ENCODE data around the gene ZNF579. TPM values are rescaled to one million over a fixed set of nuclear protein-coding genes. Genes with fewer than 3 reads are reported as not detected.

ZNF579 gene
- total RNA-seq, 1 donor from 2014 or later, result 29.1 TPM

DNA sequence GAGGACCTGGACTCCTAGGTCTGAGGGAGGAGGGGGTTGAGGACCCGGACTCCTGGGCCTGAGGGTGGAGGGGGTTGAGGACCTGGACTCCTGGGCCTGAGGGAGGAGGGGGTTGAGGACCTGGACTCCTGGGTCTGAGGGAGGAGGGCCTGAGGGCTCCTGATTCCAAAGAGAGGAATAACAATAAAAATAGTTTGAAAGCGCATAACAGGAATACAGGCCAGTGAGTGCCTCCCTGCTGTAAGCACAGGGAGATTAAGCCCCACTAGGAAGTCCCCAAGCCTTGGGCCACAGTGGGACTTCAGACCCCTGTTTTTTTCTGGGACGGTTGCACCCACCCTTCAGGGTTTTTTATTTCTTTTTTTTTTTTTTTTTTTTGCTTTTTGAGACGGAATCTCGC, 42.5 kb downstream of the ZNF579 start:
- H3K27ac Mint-ChIP-seq (ENCODE audit: unreplicated experiment), result no peak overlapping the region
- H3K4me3 Mint-ChIP-seq, result no peak overlapping the region
- no peaks in the 10 kb centered on the region for H3K9me3 Mint-ChIP-seq
- H3K36me3 Mint-ChIP-seq (ENCODE audit: low read depth), result no peaks in the 10 kb centered on the region
- no peaks in the 10 kb centered on the region for H3K4me1 Mint-ChIP-seq
- no peak for DNase-seq (ENCODE audit: low read depth, low spot score)
- H3K27me3 Mint-ChIP-seq (ENCODE audit: low read depth), result no peaks in the 10 kb centered on the region
- TF ChIP-seq, protein P1, sequence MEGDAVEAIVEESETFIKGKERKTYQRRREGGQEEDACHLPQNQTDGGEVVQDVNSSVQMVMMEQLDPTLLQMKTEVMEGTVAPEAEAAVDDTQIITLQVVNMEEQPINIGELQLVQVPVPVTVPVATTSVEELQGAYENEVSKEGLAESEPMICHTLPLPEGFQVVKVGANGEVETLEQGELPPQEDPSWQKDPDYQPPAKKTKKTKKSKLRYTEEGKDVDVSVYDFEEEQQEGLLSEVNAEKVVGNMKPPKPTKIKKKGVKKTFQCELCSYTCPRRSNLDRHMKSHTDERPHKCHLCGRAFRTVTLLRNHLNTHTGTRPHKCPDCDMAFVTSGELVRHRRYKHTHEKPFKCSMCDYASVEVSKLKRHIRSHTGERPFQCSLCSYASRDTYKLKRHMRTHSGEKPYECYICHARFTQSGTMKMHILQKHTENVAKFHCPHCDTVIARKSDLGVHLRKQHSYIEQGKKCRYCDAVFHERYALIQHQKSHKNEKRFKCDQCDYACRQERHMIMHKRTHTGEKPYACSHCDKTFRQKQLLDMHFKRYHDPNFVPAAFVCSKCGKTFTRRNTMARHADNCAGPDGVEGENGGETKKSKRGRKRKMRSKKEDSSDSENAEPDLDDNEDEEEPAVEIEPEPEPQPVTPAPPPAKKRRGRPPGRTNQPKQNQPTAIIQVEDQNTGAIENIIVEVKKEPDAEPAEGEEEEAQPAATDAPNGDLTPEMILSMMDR (conservative IDR thresholded peaks at IDR 0.05), result no peak

DNA sequence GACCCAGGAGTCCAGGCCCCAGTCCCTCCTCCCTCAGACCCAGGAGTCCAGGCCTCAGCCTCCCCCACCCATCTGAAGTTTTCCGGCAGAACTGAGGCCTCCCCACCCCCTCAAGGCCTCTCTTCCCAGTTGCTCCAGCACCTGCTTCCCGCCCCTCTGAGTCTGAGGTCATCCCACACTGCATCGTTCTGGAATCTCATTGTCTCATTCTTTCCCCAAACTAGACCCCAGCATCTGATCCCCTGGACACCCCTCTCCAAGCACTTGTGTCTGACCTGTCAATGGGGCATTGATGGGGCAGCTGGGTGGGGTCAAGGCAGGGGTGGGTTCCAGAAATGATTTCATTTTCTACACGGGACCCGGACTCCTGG, 42.9 kb downstream of the ZNF579 start:
- no peak overlapping the region for H3K27ac Mint-ChIP-seq (ENCODE audit: unreplicated experiment)
- no peaks in the 10 kb centered on the region for H3K4me1 Mint-ChIP-seq
- no peak overlapping the region for H3K4me3 Mint-ChIP-seq
- no peaks in the 10 kb centered on the region for H3K36me3 Mint-ChIP-seq (ENCODE audit: low read depth)
- TF ChIP-seq, protein P1 (conservative IDR thresholded peaks at IDR 0.05), result no peak
- no peaks in the 10 kb centered on the region for H3K9me3 Mint-ChIP-seq
- no peak for DNase-seq (ENCODE audit: low read depth, low spot score)
- H3K27me3 Mint-ChIP-seq (ENCODE audit: low read depth), result no peaks in the 10 kb centered on the region

- Mint-ChIP-seq H3K9me3 (no peaks in the 10 kb centered on the region), H3K36me3 (ENCODE audit: low read depth) (no peaks in the 10 kb centered on the region), H3K4me3 (no peak within 1 kb of the TSS), H3K4me1 (no peaks in the 10 kb centered on the region), H3K27me3 (ENCODE audit: low read depth) (no peaks in the 10 kb centered on the region), H3K27ac (ENCODE audit: unreplicated experiment) (no peak within 1 kb of the TSS)
- DNase-seq (ENCODE audit: low read depth, low spot score), result peak; percentile 48
- TF ChIP-seq, protein P1 (conservative IDR thresholded peaks at IDR 0.05), result peak; percentile 29
These were observed 43.5 kb downstream of the ZNF579 start, which contains the start of gene SBK2 for GRCh38 chr19:55536951-55537740. SBK2 (minus strand) TSS chr19:55537133; CDS start chr19:55536294, 839 bp downstream.

DNA sequence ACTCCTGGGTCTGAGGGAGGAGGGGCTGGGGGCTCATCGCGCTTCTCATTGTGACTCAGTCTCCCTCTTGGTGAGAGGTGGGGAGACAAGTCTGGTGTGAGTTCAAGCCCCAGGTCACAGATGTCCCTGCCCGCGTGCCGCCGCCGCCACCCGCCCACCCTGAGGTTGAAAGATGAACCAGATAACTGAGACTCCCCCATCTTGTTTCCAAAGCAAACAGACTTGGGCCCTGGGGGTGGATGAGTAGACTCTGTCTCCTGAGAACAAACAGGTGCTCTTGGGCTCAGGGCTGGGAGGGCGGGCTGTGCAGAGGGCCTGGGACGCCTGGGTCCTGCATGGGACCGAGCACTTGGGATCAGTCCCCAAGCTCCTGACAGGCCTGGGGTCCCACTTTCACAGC, 44.3 kb downstream of the ZNF579 start:
- Mint-ChIP-seq H3K27me3 (ENCODE audit: low read depth) (no peaks in the 10 kb centered on the region), H3K27ac (ENCODE audit: unreplicated experiment) (no peak overlapping the region), H3K4me3 (no peak overlapping the region), H3K9me3 (no peaks in the 10 kb centered on the region), H3K4me1 (no peaks in the 10 kb centered on the region), H3K36me3 (ENCODE audit: low read depth) (no peaks in the 10 kb centered on the region)
- TF ChIP-seq, protein P1 (conservative IDR thresholded peaks at IDR 0.05), result no peak
- no peak for DNase-seq (ENCODE audit: low read depth, low spot score)

DNA sequence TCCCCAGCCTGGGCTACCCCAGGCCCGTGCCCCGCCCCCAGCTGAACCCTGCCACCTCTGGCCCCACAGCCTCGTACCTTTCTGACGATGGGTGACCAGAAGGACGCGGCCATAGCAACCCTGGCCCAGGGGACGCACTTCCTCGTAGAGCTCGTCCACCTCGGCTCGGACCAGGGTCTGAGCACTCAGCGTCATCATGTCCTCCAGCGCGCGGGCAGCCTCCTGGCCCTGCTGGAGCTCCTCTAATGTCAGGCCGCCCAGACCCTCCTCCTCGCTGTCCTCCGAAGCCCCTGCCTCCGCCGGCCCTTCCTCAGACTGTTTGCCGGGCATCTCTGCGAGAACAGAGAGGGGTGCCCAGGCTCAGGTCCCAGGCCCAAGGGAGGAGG, 44.7 kb downstream of the ZNF579 start:
- Mint-ChIP-seq H3K27ac (ENCODE audit: unreplicated experiment) (no peak overlapping the region), H3K9me3 (no peaks in the 10 kb centered on the region), H3K36me3 (ENCODE audit: low read depth) (no peaks in the 10 kb centered on the region), H3K4me1 (no peaks in the 10 kb centered on the region), H3K4me3 (no peak overlapping the region), H3K27me3 (ENCODE audit: low read depth) (no peaks in the 10 kb centered on the region)
- DNase-seq (ENCODE audit: low read depth, low spot score), result no peak
- TF ChIP-seq, protein P1 (conservative IDR thresholded peaks at IDR 0.05), result no peak

All from neural crest cell (in vitro differentiated cells).